Dermis blood vessel endothelial cell (primary cell): ENCODE results near the gene CLCA1. TPM values are rescaled to one million over a fixed set of nuclear protein-coding genes. Genes with fewer than 3 reads are reported as not detected.
A peak's percentile ranks its signal among the peaks of the same experiment; 100 is the strongest.

ENCODE experiments used
- DNase-seq: peaks from one replicate; pipeline ENCODE4 v3.0.0; 2010
- total RNA-seq: library from RNA; depleted of rRNA; stranded (reverse); fragments of >200 nt; gene quantifications from 2 replicates; pipeline ENCODE4 v1.2.3, GENCODE V29; 2014

Gene CLCA1
- total RNA-seq, 1 donor from 2014 or later, result not detected

GRCh38 chr1:86464819-86465218, 3.9 kb upstream of the CLCA1 start:
- DNase-seq, result no peak

DNA sequence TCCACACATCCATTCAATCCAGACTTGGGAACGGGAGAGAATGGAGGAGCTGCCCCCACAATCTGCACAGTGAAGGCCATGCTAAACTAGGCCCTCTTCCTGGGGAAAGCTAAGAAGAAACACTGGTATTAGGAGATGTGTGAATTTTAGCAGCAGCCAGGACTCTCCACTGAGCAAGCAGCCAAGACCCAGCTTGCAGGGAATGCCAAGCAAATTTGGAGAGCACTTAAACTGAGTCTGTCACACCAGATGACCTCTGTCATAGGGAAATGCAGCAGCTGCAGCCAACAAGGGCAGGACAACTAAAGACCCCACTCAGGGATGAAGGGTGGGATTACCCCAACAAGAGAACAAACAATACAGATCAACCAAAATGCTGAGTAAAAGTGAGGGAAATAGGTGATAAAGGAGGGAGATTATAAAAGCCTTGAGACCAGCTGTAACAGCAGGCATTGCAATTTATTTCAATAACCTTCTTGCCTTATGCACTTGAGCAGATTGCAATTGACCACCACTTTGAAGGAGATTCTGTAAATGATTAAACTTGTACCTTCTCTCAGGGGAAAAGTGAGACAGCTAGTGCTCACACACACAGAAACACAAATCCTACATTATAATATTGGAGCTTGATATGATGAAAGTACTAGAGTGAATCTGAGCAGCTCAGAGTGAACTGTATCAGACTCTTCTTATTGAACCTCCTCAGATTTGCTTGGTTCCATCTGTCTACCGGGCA, 2.5 kb upstream of the CLCA1 start:
- DNase-seq, result no peak

- DNase-seq, result no peak
Observed at GRCh38 chr1:86466986-86467385, 1.7 kb upstream of the CLCA1 start.

GRCh38 chr1:86470859-86471258, 2.1 kb downstream of the CLCA1 start:
- DNase-seq, result no peak

- no peak for DNase-seq
Observed at GRCh38 chr1:86471291-86471690, 2.6 kb downstream of the CLCA1 start.

- no peak for DNase-seq
Observed at GRCh38 chr1:86472152-86472551, 3.4 kb downstream of the CLCA1 start.

GRCh38 chr1:86472767-86473166, 4.0 kb downstream of the CLCA1 start:
- no peak for DNase-seq

GRCh38 chr1:86477256-86477655, 8.5 kb downstream of the CLCA1 start:
- DNase-seq, result no peak

DNA sequence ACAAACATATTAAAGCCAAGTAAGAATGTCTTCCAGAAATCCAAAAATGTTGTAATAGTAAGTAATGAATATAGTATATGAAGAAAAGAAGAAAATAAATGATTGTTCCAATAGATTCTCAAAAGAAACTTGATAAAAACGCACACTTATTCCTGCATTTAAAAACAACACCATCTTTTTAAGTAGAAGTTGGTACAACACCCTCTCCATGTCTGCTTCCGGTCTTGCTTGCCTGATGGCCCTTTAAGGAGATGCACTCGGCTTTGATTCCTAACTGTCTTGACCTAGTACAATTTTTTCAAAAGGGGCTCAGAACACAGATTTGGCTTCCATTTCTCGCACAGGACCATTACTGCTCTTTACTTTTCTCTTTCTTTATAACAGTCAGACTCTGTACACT, 9.0 kb downstream of the CLCA1 start:
- DNase-seq, result no peak

DNA sequence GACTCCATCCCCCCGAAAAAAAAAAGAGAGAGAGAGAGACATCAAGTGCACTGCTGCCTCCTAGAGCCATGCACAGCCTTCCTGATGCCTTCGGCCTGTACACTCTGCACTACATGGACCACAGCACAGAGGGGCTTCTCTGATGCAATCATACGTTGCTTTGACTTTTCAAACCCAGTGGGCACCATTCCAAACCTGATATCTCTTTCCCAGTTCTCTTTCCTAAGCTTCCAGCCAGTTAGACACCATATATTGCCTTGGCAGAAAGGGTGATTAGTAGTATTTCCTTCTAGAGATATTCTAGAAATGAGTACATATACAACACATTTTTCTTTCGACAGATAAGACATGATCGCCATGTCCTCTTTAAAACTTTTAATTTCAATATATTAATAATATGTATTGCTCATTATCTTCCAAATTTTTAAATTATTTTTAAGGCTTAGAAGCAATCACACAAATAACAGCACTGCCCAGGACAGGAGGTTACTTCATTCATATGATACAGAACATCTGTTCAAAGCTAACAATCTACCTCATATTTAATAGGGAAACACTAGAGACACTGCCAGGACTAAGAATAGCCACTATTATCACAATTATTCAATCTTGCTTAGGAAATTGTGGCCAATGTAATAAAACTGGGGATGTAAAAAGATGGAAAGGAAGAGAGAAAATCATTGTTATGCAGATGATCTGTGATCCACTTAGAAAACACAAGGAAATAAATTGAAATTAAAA, 9.9 kb downstream of the CLCA1 start:
- DNase-seq, result no peak

- DNase-seq, result no peak
Observed at GRCh38 chr1:86481966-86482365, 13.2 kb downstream of the CLCA1 start.

- DNase-seq, result no peak
Observed at GRCh38 chr1:86487131-86487810, 18.5 kb downstream of the CLCA1 start.

DNA sequence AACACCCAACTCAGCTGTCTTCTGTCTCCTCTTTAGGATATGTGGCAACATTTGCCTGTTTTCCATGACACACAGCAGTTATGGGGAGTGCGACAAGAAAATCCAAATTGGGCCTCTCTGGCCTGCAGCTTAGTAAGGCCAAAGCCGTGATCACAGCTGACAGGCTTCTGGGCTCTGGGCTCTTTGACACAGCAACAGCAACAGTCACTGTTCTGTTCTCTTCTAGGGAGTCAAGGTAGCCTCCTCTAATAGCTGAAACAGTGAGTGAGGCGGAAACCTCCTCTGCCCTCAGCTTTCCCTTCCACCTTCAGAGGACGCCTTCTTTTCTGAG, 19.0 kb downstream of the CLCA1 start:
- DNase-seq, result no peak

- DNase-seq, result no peak
Observed at GRCh38 chr1:86489242-86489878, 20.6 kb downstream of the CLCA1 start.

- DNase-seq, result no peak
Observed at GRCh38 chr1:86491171-86491950, 22.6 kb downstream of the CLCA1 start.

GRCh38 chr1:86498281-86498680, 29.6 kb downstream of the CLCA1 start:
- DNase-seq, result no peak

GRCh38 chr1:86499987-86500593, 31.4 kb downstream of the CLCA1 start:
- peak; percentile 41 for DNase-seq

DNA sequence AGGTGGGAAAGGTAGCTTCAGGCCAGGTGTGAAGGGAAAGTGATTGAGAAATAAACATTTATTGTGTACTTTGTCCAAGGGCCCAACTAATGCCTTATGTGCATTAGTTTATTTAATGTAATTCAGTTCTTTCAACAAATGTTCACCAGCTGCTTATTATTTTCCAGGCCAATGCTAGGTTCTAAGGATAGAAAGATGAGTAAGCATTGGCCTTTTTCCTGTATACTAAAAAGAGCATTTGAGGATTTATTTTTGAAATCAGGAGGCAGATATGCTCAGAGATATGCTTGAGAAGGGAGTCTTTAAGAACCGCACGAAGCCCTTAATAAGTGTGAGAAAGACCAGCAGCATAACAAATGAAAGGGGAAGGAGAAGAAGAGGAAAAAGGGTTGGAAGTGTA, 32.0 kb downstream of the CLCA1 start:
- DNase-seq, result no peak

DNA sequence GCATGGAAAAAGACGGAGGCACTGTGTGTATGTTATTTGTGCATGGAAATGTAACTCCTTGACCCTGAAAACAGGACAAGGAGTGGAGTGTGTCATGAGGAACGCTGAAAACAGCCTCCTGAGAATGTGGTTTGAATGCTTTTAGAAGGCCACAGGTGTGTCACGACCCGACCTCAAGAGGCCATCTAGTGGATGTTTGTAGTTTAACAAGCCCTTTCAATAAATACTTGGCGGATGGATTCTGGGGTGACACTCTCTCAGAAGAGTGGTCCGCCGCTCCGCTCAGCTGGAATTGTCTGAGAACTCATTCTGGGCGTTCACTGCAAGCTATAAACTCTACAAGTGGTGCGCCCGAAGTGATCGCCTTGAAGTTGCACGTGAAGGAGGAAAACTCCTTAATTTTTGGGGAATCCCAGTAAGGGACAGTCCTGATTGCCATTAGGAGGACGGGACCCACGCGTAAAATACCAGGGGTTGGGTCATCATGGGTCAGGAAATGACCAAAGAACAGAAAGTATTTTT, 33.5 kb downstream of the CLCA1 start:
- DNase-seq, result peak; percentile 55

DNA sequence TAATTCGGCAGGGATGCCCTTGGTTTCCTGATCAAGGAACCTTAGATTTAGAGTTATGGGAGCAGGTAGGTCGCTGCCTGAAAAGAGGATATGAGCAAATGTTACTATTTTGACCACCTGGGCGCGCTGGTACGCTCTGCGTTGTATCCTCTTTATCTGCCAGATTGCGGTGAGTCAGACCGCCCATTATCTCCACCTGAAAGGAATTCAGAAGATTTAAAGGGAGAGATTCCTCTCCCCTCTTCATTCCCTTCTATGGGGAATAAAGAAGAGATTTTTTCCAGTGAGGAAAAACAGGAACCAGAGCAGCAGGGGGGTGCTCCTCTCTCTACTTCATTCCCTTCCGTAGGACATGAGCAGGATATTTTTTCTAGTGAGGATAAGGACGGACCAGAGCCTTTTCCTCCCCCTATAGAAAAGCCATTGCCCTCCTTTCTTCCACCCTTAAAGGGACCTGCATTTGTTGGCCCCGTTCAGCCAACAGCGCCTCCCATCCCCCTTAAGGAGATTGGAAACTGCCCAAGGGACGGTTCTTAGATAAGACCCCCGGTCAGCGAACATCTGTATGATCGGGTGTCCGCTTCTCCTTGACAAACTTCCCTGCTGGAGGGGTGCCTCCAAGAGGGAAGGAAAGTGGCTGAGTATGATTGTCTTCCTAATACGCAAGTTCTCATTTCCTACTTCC, 34.1 kb downstream of the CLCA1 start:
- peak; percentile 28 for DNase-seq
